Thyroid gland (tissue), 4 donors: ENCODE data around the gene HYAL3. TPM values are rescaled to one million over a fixed set of nuclear protein-coding genes. Genes with fewer than 3 reads are reported as not detected.

ENCODE experiments used
- DNase-seq, 2 donors: peaks; one replicate each; pipeline ENCODE4 v3.0.0-alpha.2; 2019
- H3K27ac ChIP-seq, 3 donors: fragments of 200-600 bp; sonication (generic); 1 replicate in 2 of 3; 2 replicates in 1 of 3; pipeline ENCODE4 v1.5.1; 2016 to 2019; ENCODE audit warnings: mild to moderate bottlenecking in 1 of 3, moderate library complexity in 1 of 3
- H3K27me3 ChIP-seq: fragments of 200-600 bp; sonication (generic); one replicate; pipeline ENCODE4 v1.5.1; 2019
- H3K36me3 ChIP-seq, 2 donors: fragments of 200-600 bp; sonication (generic); one replicate each; pipeline ENCODE4 v1.5.1; 2016 to 2019
- H3K4me1 ChIP-seq, 2 donors: fragments of 200-600 bp; sonication (generic); one replicate each; pipeline ENCODE4 v1.5.1; 2017 to 2019
- H3K4me3 ChIP-seq, 3 donors: fragments of 200-600 bp; sonication (generic); replicated peaks in 1 of 3; 1 replicate in 2 of 3; 2 replicates in 1 of 3; pipeline ENCODE4 v1.5.1; 2016; ENCODE audit warnings: mild to moderate bottlenecking in 1 of 3
- H3K9me3 ChIP-seq: fragments of 200-600 bp; sonication (generic); one replicate; pipeline ENCODE4 v1.5.1; 2017
- CTCF ChIP-seq, 6 experiments: fragments of 200-600 bp in 3 of 6; fragments of 450-650 bp in 3 of 6; sonication (generic) in 3 of 6; IDR thresholded peaks; one replicate each; pipeline ENCODE4 v1.5.1; 2016 to 2019; ENCODE audit warnings: antibody characterized with exemption in 6 of 6, mild to moderate bottlenecking in 2 of 6, inconsistent platforms in 1 of 6, moderate library complexity in 1 of 6
- POLR2A ChIP-seq, 2 donors: fragments of 450-650 bp; IDR thresholded peaks; one replicate each; pipeline ENCODE4 v1.6.1; 2017; ENCODE audit warnings: antibody characterized with exemption in 2 of 2, mild to moderate bottlenecking in 2 of 2, moderate library complexity in 1 of 2
- WGBS, 2 donors: methylation state at CpG; one replicate each; pipeline ENCODE4 v1.1.5; 2017; 5-methylcytosine and 5-hydroxymethylcytosine counted together
- intact Hi-C: fragments of 100-400 bp; cut with DNase I; formaldehyde crosslinking; loops from one replicate; pipeline ENCODE4 v1.15.1; 2023
- total RNA-seq, 4 donors: library from RNA; depleted of rRNA; stranded (reverse); fragments of >200 nt; gene quantifications; one replicate each; pipeline ENCODE4 v1.2.3, GENCODE V29; 2016

The HYAL3 gene
- total RNA-seq, 4 donors from 2014 or later = 2.7 to 6.7 (median 3.8) TPM

GRCh38 chr3:50269977-50270413, 29.2 kb downstream of the HYAL3 start:
- peak overlapping the region in 1 of 3 donors; percentile 92 for H3K27ac ChIP-seq
- TF ChIP-seq POLR2A (IDR thresholded peaks at IDR 0.05) = no peak
- no peak for TF ChIP-seq CTCF (IDR thresholded peaks at IDR 0.05)
- no peaks in the 10 kb centered on the region for H3K36me3 ChIP-seq
- no peak for DNase-seq
- no peaks in the 10 kb centered on the region for H3K9me3 ChIP-seq
- 97% methylated on average over 8 of the region's 8 CpGs; no CpG with 5 or more reads in 1 of the 2 donors for WGBS, 2 donors
- no peak overlapping the region for H3K4me3 ChIP-seq
- intact Hi-C loops = no loop called here
- peaks cover 56 to 76% of the 10 kb centered on the region in 2 donors for H3K4me1 ChIP-seq
- H3K27me3 ChIP-seq = no peaks in the 10 kb centered on the region

GRCh38 chr3:50269460-50269859, 29.7 kb downstream of the HYAL3 start:
- peak overlapping the region in 1 of 3 donors; percentile 18 for H3K4me3 ChIP-seq
- 71 to 75% methylated on average over 4 of the region's 4 CpGs for WGBS, 2 donors

GRCh38 chr3:50268703-50269451, 30.3 kb downstream of the HYAL3 start, which contains the start of gene SEMA3B:
TSS of gene SEMA3B (plus strand) at chr3:50269147. CDS start at chr3:50269241, 94 bp downstream.
- Histone ChIP-seq H3K36me3 (no peaks in the 10 kb centered on the region), H3K27ac (peak within 1 kb of the TSS; percentile 45 to 92 (median 87)), H3K4me1 (peaks cover 68 to 80% of the 10 kb centered on the region in 2 donors), H3K4me3 (peak within 1 kb of the TSS in 1 of 3 donors; percentile 18), H3K9me3 (no peaks in the 10 kb centered on the region), H3K27me3 (no peaks in the 10 kb centered on the region)
- peak; percentile 82 to 92 for DNase-seq
- TF ChIP-seq CTCF (IDR thresholded peaks at IDR 0.05) (no peak), POLR2A (IDR thresholded peaks at IDR 0.05) (peak; percentile 38 to 57)
- intact Hi-C loops = no loop called here
- WGBS, 2 donors = 19 to 38% methylated on average over 6 to 9 of the region's 21 CpGs

More at GRCh38 chr3:50269460-50269859, 29.7 kb downstream of the HYAL3 start:
- Histone ChIP-seq H3K27me3 (no peaks in the 10 kb centered on the region), H3K4me1 (peaks cover 62 to 80% of the 10 kb centered on the region in 2 donors), H3K36me3 (no peaks in the 10 kb centered on the region), H3K27ac (peak overlapping the region; percentile 45 to 92 (median 73)), H3K9me3 (no peaks in the 10 kb centered on the region)
- intact Hi-C loops = no loop called here
- TF ChIP-seq CTCF (IDR thresholded peaks at IDR 0.05) (no peak), POLR2A (IDR thresholded peaks at IDR 0.05) (no peak)
- no peak for DNase-seq

GRCh38 chr3:50268276-50268675, 30.9 kb downstream of the HYAL3 start:
- Histone ChIP-seq H3K4me3 (no peak overlapping the region), H3K9me3 (no peaks in the 10 kb centered on the region), H3K27me3 (no peaks in the 10 kb centered on the region), H3K36me3 (no peaks in the 10 kb centered on the region), H3K4me1 (peaks cover 64 to 79% of the 10 kb centered on the region in 2 donors), H3K27ac (peak overlapping the region in 2 of 3 donors; percentile 87 to 92)
- no peak for TF ChIP-seq CTCF (IDR thresholded peaks at IDR 0.05)
- no peak for TF ChIP-seq POLR2A (IDR thresholded peaks at IDR 0.05)
- intact Hi-C loops = no loop called here
- no peak for DNase-seq
- WGBS, 2 donors = 59 to 68% methylated on average over 3 of the region's 3 CpGs
